Calu3 (cell line): Measurements from ENCODE around the gene RXYLT1. TPM values are rescaled to one million over a fixed set of nuclear protein-coding genes. Genes with fewer than 3 reads are reported as not detected.
"Not testable (repeated sequence)": the region's sequence is repeated elsewhere in the genome, so short reads cannot be mapped to it uniquely, and the experiment has no call there.

Experiments
- Bru-seq: library from RNA; stranded (reverse); fragments of 400-500 nt; gene quantifications from one replicate; lab custom pipeline; 2021; lab: Mats Ljungman, UMichigan
- BruChase-seq, 2 experiments: library from RNA; stranded (reverse); fragments of 400-500 nt; gene quantifications; one replicate each; lab custom pipeline; 2021; lab: Mats Ljungman, UMichigan
- BruUV-seq: library from RNA; stranded (reverse); fragments of 400-500 nt; replicated peaks from 2 replicates; lab custom pipeline; 2021; lab: Mats Ljungman, UMichigan
- CTCF ChIA-PET: fragments of 300-600 bp; sonication (Branson Sonifier 250); formaldehyde crosslinking; loops from one replicate; lab custom pipeline; 2022; ENCODE audit warnings: antibody characterized with exemption; lab: Charles Lee
- DNase-seq: peaks from one replicate; pipeline ENCODE4 v3.0.0; 2022
- H3K27ac Mint-ChIP-seq: one replicate; pipeline ENCODE4 v1.8.0; 2022; ENCODE audit warnings: mixed read lengths; ENCODE audit not compliant: unreplicated experiment
- H3K27me3 Mint-ChIP-seq: one replicate; pipeline ENCODE4 v1.8.0; 2022; ENCODE audit warnings: mixed read lengths; ENCODE audit not compliant: unreplicated experiment
- H3K36me3 Mint-ChIP-seq: one replicate; pipeline ENCODE4 v1.8.0; 2022; ENCODE audit warnings: mild to moderate bottlenecking, moderate library complexity, mixed read lengths; ENCODE audit not compliant: insufficient read depth, unreplicated experiment
- H3K4me1 Mint-ChIP-seq: one replicate; pipeline ENCODE4 v1.8.0; 2022; ENCODE audit warnings: mild to moderate bottlenecking, low read depth, mixed read lengths; ENCODE audit not compliant: unreplicated experiment
- H3K4me3 Mint-ChIP-seq: one replicate; pipeline ENCODE4 v1.8.0; 2022; ENCODE audit warnings: mild to moderate bottlenecking, low read depth, moderate library complexity, mixed read lengths; ENCODE audit not compliant: unreplicated experiment
- H3K9me3 Mint-ChIP-seq: one replicate; pipeline ENCODE4 v1.8.0; 2022; ENCODE audit warnings: low read depth, mixed read lengths; ENCODE audit not compliant: unreplicated experiment
- intact Hi-C: fragments of 100-400 bp; cut with micrococcal nuclease; formaldehyde crosslinking; loops from one replicate; pipeline ENCODE4 v1.10.0; 2022; ENCODE audit not compliant: unreplicated experiment
- long read RNA-seq: library from polyadenylated mRNA; stranded (forward); transcript quantifications from one replicate; pipeline ENCODE4 v2.0.0, GENCODE V29; 2022
- total RNA-seq: library from RNA; stranded (reverse); gene quantifications from 2 replicates; pipeline ENCODE4 v1.2.3, GENCODE V29; 2022
- TF ChIP-seq, protein P1 (sequence below): fragments of 200-600 bp; IDR thresholded peaks from one replicate; pipeline ENCODE4 v1.8.0; 2022; ENCODE audit warnings: antibody characterized with exemption; ENCODE audit not compliant: unreplicated experiment

The RXYLT1 gene
- total RNA-seq (26.0 and 28.6 TPM in 2 replicates), Bru-seq, nascent RNA (percentile 76 among the genes with signal in this experiment), BruChase-seq, experiment 1, labeled RNA remaining after a 6-hour chase (percentile 73 among the genes with signal in this experiment), BruChase-seq, experiment 2, labeled RNA remaining after a 2-hour chase (percentile 67 among the genes with signal in this experiment)
- long read RNA-seq, full-length matches to known transcripts, result 360 of 375 reads
- long read RNA-seq, partial matches to known transcripts, result 4 of 375 reads
- long read RNA-seq, other reads (novel, unspliced or antisense), result 11 of 375 reads

- CTCF ChIA-PET, result interaction anchor here (0.6 kb wide), 1 partner anchor 977 kb away, joined by 4 read pairs; no protein-coding TSS in a partner anchor
- Mint-ChIP-seq H3K36me3 (peaks cover 21% of the 10 kb centered on the region), H3K4me3 (peak within 1 kb of the TSS; percentile 96), H3K27ac (peak within 1 kb of the TSS; percentile 90), H3K4me1 (no peaks in the 10 kb centered on the region), H3K27me3 (no peaks in the 10 kb centered on the region), H3K9me3 (no peaks in the 10 kb centered on the region)
- BruUV-seq, result no TSS peak
- peak; percentile 89 for DNase-seq
- TF ChIP-seq, protein P1, sequence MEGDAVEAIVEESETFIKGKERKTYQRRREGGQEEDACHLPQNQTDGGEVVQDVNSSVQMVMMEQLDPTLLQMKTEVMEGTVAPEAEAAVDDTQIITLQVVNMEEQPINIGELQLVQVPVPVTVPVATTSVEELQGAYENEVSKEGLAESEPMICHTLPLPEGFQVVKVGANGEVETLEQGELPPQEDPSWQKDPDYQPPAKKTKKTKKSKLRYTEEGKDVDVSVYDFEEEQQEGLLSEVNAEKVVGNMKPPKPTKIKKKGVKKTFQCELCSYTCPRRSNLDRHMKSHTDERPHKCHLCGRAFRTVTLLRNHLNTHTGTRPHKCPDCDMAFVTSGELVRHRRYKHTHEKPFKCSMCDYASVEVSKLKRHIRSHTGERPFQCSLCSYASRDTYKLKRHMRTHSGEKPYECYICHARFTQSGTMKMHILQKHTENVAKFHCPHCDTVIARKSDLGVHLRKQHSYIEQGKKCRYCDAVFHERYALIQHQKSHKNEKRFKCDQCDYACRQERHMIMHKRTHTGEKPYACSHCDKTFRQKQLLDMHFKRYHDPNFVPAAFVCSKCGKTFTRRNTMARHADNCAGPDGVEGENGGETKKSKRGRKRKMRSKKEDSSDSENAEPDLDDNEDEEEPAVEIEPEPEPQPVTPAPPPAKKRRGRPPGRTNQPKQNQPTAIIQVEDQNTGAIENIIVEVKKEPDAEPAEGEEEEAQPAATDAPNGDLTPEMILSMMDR, result no peak
- intact Hi-C loops, result no loop called here
These were observed at the start of gene RXYLT1 for GRCh38 chr12:63779498-63780481. Gene RXYLT1, plus strand, starts transcription at chr12:63779909. Its CDS starts 52 bp downstream, at chr12:63779961.

DNA sequence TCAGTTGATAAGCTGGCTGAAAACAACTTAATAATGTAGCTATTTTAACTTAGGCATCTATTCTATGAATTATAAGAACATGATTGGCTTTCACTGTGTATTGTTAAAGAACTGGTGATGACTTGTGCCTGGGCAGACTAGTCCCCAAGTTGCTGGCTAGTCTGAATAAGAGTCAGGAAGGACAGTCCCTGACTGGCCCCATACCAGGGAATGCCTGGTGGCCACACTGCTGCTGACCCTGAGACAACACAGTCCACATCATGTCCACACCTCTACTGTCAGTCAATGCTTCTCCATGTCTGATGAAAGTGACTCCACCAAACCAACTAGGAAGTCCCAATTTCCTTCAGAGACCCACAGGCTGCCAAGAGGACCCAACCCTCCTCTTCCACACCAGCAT lies 46.9 kb upstream of the RXYLT1 start:
- intact Hi-C loops, DNase-seq, H3K4me1 Mint-ChIP-seq, H3K27me3 Mint-ChIP-seq, H3K36me3 Mint-ChIP-seq, H3K9me3 Mint-ChIP-seq, H3K4me3 Mint-ChIP-seq, H3K27ac Mint-ChIP-seq, CTCF ChIA-PET, BruUV-seq: not testable (repeated sequence)

- H3K9me3 Mint-ChIP-seq, H3K27ac Mint-ChIP-seq, H3K36me3 Mint-ChIP-seq, CTCF ChIA-PET, H3K4me1 Mint-ChIP-seq, DNase-seq, BruUV-seq, H3K27me3 Mint-ChIP-seq, intact Hi-C loops, H3K4me3 Mint-ChIP-seq: not testable (repeated sequence)
These were observed 46.1 kb upstream of the RXYLT1 start for GRCh38 chr12:63733585-63733984.

- DNase-seq, H3K27ac Mint-ChIP-seq, H3K9me3 Mint-ChIP-seq, H3K4me1 Mint-ChIP-seq, CTCF ChIA-PET, H3K4me3 Mint-ChIP-seq, H3K36me3 Mint-ChIP-seq, H3K27me3 Mint-ChIP-seq, BruUV-seq: not testable (repeated sequence)
- intact Hi-C loops, result loop anchor here (5.0 kb wide), 1 partner anchor 193 kb away; no protein-coding TSS in a partner anchor
These were observed 39.2 kb upstream of the RXYLT1 start for GRCh38 chr12:63740551-63740950.

GRCh38 chr12:63741431-63741830 lies 38.3 kb upstream of the RXYLT1 start:
- intact Hi-C loops, result loop anchor here (5.0 kb wide), 1 partner anchor 194 kb away; no protein-coding TSS in a partner anchor
- H3K36me3 Mint-ChIP-seq, H3K4me3 Mint-ChIP-seq, DNase-seq, H3K9me3 Mint-ChIP-seq, H3K4me1 Mint-ChIP-seq, BruUV-seq, H3K27me3 Mint-ChIP-seq, H3K27ac Mint-ChIP-seq, CTCF ChIA-PET: not testable (repeated sequence)

- BruUV-seq, DNase-seq, H3K36me3 Mint-ChIP-seq, H3K4me1 Mint-ChIP-seq, H3K9me3 Mint-ChIP-seq, CTCF ChIA-PET, H3K4me3 Mint-ChIP-seq, H3K27ac Mint-ChIP-seq, H3K27me3 Mint-ChIP-seq: not testable (repeated sequence)
- intact Hi-C loops, result loop anchor here (5.0 kb wide), 1 partner anchor 197 kb away; no protein-coding TSS in a partner anchor
These were observed 35.6 kb upstream of the RXYLT1 start for GRCh38 chr12:63744110-63744509.

- BruUV-seq, H3K9me3 Mint-ChIP-seq, CTCF ChIA-PET, H3K27ac Mint-ChIP-seq, H3K27me3 Mint-ChIP-seq, H3K4me1 Mint-ChIP-seq, DNase-seq, H3K4me3 Mint-ChIP-seq, H3K36me3 Mint-ChIP-seq, intact Hi-C loops: not testable (repeated sequence)
These were observed 33.2 kb upstream of the RXYLT1 start for GRCh38 chr12:63746470-63746869.

DNA sequence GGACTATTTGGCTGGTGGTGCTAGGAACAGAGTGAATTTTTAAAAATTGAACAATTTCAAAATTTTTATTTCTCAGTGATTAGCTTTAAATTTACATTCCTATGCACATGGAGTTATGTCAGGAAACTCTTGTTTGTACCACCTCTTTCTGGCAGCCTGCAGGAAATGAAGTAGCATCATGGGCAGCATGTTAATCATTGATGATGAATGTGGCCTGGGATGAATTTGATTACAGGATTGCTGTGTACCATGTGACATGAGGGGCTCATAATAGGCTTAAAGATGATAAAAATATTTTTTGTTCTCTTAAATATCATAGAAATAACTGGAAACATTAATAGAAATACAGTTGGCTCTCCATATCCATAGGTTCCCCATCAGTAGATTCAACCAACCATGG lies 32.6 kb upstream of the RXYLT1 start:
- H3K9me3 Mint-ChIP-seq, H3K27ac Mint-ChIP-seq, DNase-seq, H3K4me1 Mint-ChIP-seq, H3K4me3 Mint-ChIP-seq, H3K27me3 Mint-ChIP-seq, intact Hi-C loops, BruUV-seq, H3K36me3 Mint-ChIP-seq, CTCF ChIA-PET: not testable (repeated sequence)
